GM19193 (cell line): ENCODE data around the gene FAM124A.

ENCODE experiments used
- POLR2A ChIP-seq: IDR thresholded peaks from 4 replicates; pipeline ENCODE4 v1.6.1; 2011; ENCODE audit not compliant: insufficient read depth, insufficient read length; ENCODE audit errors: extremely low read depth

Gene FAM124A

DNA sequence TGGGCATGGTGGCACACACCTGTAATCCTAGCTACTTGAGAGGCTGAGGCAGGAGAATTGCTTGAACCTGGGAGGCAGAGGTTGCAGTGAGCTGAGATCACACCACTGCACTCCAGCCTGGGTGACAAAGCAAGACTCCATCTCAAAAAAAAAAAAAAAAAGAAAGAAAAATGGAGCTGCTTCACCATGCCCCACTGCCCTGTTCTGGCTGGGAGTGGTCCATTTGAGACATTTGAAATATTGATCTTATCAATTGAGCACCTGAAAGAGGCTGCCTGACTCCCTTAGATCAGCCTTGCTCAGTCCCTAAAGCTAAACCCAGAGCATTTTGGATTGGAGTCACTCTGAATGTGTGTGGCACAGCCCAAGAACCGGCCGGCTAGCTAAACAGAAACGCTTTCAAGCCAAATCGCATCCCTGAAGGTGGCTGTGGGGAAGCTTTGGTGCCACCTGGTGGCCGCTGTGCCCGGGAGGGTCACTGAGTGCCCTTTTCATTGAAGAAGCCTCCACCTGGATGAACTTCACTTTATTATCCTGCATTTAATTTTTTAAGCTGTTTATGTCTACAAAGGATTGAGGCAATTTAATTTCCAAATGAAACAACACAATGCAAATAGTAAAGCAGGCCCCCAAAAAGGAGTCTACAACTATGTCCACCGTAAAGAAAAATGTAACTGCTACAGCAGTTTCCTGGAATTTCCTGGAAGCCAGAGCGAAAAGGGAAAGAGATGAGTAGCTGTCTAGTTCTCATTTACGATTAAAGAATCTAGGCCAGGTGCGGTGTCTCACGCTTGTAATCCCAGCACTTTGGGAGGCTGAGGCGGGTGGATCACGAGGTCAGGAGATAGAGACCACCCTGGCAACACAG lies 64.2 kb downstream of the FAM124A start:
- TF ChIP-seq POLR2A, result no peak

DNA sequence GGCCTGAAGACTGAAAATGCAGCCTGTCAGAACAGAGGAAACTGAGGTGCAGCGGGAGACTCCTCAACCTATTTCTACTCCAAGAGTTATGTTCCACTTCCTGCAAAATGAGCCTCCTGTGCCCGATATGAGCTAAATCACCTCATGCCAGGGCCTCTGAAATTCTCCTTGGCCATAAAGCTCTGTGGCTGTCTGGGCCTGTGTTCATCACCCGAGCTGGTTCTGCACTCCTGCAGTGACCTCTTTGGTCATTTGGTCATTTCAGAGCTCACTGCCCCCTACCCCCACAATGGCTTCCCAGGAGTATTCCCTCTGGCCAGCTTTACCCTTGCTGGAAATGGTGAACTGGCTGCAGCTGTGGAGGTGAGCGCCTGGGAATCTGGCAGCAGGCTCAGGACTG lies 65.6 kb downstream of the FAM124A start:
- TF ChIP-seq POLR2A, result no peak

- no peak for TF ChIP-seq POLR2A
Measured at GRCh38 chr13:51291341-51291740, 69.1 kb downstream of the FAM124A start.

GRCh38 chr13:51292000-51292565 lies 69.9 kb downstream of the FAM124A start:
- TF ChIP-seq POLR2A, result no peak

DNA sequence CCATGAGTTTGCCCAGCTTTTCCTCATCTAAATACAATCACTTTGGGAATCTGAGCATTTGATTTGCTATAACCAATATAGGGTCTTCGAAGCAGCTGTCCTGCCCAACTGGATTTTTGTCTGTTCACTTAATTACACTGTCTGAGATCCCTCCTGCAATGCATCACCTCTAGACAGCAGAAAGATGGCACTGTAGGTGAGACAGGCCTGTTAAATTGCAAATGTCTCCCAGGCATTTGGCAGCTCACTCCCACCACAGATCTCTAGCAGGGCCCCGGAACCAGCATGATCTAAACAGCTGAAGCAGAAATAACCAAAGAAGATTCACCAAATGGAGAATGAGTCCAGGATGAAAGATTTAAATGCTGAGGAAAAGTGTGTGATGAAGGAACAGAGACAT lies 75.4 kb downstream of the FAM124A start:
- no peak for TF ChIP-seq POLR2A

- no peak for TF ChIP-seq POLR2A
Measured at GRCh38 chr13:51298812-51299211, 76.6 kb downstream of the FAM124A start.

GRCh38 chr13:51303063-51303552 lies 80.9 kb downstream of the FAM124A start:
- no peak for TF ChIP-seq POLR2A

DNA sequence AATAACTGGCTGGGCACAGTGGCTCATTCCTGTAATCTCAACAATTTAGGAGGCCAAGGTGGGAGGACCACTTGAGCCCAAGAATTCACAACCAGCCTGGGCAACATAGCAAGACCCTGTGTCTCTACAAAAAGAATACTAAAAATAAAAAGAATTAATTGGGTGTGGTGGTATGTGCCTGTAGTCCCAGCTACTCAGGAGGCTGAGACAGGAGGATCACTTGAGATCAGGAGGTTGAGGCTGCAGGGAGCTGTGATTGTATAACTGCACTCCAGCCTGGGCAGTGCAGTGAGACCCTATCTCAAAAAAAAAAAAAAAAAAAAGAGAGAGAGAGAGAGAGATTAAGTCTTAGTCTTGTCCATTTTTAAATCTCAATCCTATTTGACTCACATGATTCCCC lies 81.7 kb downstream of the FAM124A start:
- no peak for TF ChIP-seq POLR2A

- TF ChIP-seq POLR2A, result no peak
Measured at GRCh38 chr13:51305271-51305967, 83.2 kb downstream of the FAM124A start.

GRCh38 chr13:51308781-51309180 lies 86.6 kb downstream of the FAM124A start:
- TF ChIP-seq POLR2A, result no peak

GRCh38 chr13:51311231-51311630 lies 89.0 kb downstream of the FAM124A start:
- TF ChIP-seq POLR2A, result no peak

GRCh38 chr13:51311957-51312520 lies 89.8 kb downstream of the FAM124A start:
- no peak for TF ChIP-seq POLR2A

DNA sequence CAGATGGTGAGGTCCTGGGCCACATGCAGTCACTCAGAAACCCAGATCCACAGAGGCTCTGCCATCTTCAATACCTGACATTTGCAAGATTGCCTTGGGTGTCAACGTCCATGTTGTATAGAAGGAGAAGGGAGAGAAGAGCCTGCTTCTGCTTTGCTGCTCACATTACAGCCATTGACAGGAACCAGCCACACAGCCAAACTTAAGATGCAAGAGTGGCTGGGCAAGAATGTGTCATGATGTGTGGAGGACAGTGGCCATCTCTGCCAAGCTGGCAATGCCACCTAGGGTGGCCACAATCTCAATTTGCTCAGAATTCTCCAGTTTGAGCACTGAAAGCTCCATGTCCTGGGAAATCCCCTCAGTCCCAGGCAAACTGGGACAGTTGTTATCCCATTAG lies 91.4 kb downstream of the FAM124A start:
- TF ChIP-seq POLR2A, result no peak

DNA sequence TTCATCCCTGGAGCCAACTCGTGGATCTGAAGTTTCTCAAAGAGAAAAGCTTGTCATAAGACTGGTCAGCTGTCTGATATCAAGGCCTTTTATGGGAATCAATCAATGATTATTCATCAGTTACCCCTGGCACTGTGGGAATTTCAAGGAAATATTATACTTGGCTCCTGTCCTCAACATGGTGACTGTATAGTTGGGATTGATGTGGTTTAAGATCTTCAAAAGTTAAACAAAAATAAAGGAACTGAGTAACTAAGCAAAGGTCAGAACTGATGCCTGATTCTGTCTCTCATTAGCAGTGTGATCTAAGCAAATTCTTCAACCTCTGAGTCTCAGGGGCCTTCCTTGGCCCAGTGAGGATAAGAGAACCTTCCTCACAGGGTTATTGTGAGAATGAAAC lies 95.1 kb downstream of the FAM124A start:
- TF ChIP-seq POLR2A, result no peak

- TF ChIP-seq POLR2A, result no peak
Measured at GRCh38 chr13:51318015-51318414, 95.8 kb downstream of the FAM124A start.
